Cortex of kidney (tissue), 1 donor: Measurements from ENCODE around the gene RAB3B.

Experiments
- DNase-seq: peaks from one replicate; lab custom pipeline; 2025; lab: John Stamatoyannopoulos, UW

The RAB3B gene

GRCh38 chr1:51871351-51871975 is 119.0 kb downstream of the RAB3B start:
- DNase-seq: no peak

- DNase-seq: no peak
Observed at GRCh38 chr1:51870603-51871350, 119.7 kb downstream of the RAB3B start.

GRCh38 chr1:51867479-51868232 is 122.8 kb downstream of the RAB3B start:
- no peak for DNase-seq

GRCh38 chr1:51863384-51863783 is 127.1 kb downstream of the RAB3B start:
- DNase-seq: no peak

- no peak for DNase-seq
Observed at GRCh38 chr1:51861669-51862068, 128.8 kb downstream of the RAB3B start.

GRCh38 chr1:51859735-51860134 is 130.8 kb downstream of the RAB3B start:
- no peak for DNase-seq

- no peak for DNase-seq
Observed at GRCh38 chr1:51859333-51859732, 131.2 kb downstream of the RAB3B start.

GRCh38 chr1:51858892-51859291 is 131.6 kb downstream of the RAB3B start:
- DNase-seq: no peak
